ENCODE measurements around the gene ZNF862.

Gene ZNF862

GRCh38 chr7:149880638-149881311 lies 42.6 kb downstream of the ZNF862 start:
- Histone ChIP-seq H3K9ac (ENCODE audit: low read depth, low read length, poor library complexity) (no peak overlapping the region), H3K36me3 (replicated peaks in 1 of 2; ENCODE audit: control insufficient read depth in 2 of 2, insufficient read depth in 2 of 2, low read length in 2 of 2) (peaks cover 2 to 19% of the 10 kb centered on the region in 2 donors), H2BK120ac (ENCODE audit: low read depth, low read length) (no peak overlapping the region), H3K79me1 (ENCODE audit: low read depth, low read length) (peaks cover 2% of the 10 kb centered on the region), H2AK5ac (ENCODE audit: low read depth, low read length) (peak overlapping the region; percentile 28), H2AFZ (ENCODE audit: low read length) (no peak overlapping the region), H2BK5ac (ENCODE audit: low read length) (no peak overlapping the region), H3K4me3 (ENCODE audit: low read length in 2 of 2) (no peak overlapping the region), H3K4ac (ENCODE audit: low read length) (no peak overlapping the region), H3K9me3 (replicated peaks in 1 of 2; ENCODE audit: control insufficient read depth in 2 of 2, insufficient read depth in 1 of 2, low read depth in 1 of 2, low read length in 2 of 2) (no peaks in the 10 kb centered on the region), H3K4me1 (ENCODE audit: control insufficient read depth in 2 of 2, insufficient read depth in 1 of 2, low read depth in 1 of 2, low read length in 2 of 2) (peaks cover 8 to 9% of the 10 kb centered on the region in 2 donors), H3K18ac (ENCODE audit: low read length) (no peak overlapping the region), H4K91ac (ENCODE audit: low read depth, low read length, poor library complexity) (no peak overlapping the region), H3K14ac (ENCODE audit: low read length) (peak overlapping the region; percentile 47), H4K8ac (ENCODE audit: low read depth, low read length) (no peak overlapping the region), H3K27me3 (ENCODE audit: control insufficient read depth in 3 of 3, insufficient read depth in 3 of 3, low read depth in 1 of 3, low read length in 3 of 3) (no peaks in the 10 kb centered on the region), H2BK12ac (ENCODE audit: low read length) (no peak overlapping the region), H3K27ac (replicated peaks; ENCODE audit: low read length) (no peak overlapping the region), H3K23ac (ENCODE audit: low read depth, low read length, poor library complexity) (peak overlapping the region; percentile 89), H2BK15ac (ENCODE audit: low read length) (no peak overlapping the region), H3K4me2 (ENCODE audit: insufficient read depth, low read length, poor library complexity, severe bottlenecking) (no peak overlapping the region)
- no CpG with 5 or more reads among the region's 14 CpGs for WGBS, 2 donors (ENCODE audit: extremely low coverage in 2 of 2, insufficient read length in 2 of 2, insufficient replicate concordance in 1 of 2)
- no peak for DNase-seq (ENCODE audit: low spot score)

DNA sequence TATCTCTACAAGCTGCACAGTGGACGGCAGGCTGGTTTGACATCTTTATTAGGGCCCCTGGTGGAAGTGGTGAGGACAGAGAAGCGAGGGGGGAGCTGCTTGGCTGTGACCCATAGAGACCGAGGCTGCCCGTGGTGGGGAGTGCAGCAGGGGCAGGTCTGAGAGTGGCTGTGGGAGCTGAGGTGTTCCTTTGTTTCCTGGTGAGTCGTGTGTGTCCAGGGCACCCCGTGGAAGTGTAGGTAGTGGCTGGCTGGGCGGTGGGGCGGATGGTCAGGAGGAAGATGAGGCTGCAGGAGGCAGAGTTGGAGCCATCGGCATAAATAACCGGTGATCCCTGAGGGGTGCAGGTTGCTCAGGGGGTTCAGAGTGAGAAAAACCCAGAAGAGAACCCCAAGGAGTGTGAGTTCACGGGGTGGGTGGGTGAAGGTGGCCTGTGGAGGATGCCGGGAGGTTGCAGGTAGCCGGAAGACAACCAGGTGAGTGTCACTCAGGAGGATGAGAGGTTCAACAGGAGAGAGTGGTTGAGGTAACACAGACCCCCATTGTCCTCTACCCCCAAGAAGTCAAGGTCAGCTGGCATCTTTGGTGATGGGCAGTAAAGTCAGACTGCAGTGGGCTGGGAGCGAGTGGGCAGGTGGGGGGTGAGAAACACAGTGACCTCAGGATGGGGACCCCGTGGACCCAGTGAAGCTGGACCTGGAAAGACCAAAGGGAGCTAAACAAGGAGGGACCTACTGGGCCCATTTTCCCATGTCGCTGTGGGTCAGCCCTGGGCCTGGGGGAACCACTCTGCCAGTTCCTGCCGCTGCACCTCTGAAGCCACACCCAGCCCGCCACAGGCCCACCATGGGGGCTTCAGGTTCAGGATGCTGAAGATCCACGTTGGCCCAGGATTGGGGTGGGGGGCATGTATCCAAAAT lies 43.4 kb downstream of the ZNF862 start:
- H3K4ac ChIP-seq (ENCODE audit: low read length) = no peak overlapping the region

DNA sequence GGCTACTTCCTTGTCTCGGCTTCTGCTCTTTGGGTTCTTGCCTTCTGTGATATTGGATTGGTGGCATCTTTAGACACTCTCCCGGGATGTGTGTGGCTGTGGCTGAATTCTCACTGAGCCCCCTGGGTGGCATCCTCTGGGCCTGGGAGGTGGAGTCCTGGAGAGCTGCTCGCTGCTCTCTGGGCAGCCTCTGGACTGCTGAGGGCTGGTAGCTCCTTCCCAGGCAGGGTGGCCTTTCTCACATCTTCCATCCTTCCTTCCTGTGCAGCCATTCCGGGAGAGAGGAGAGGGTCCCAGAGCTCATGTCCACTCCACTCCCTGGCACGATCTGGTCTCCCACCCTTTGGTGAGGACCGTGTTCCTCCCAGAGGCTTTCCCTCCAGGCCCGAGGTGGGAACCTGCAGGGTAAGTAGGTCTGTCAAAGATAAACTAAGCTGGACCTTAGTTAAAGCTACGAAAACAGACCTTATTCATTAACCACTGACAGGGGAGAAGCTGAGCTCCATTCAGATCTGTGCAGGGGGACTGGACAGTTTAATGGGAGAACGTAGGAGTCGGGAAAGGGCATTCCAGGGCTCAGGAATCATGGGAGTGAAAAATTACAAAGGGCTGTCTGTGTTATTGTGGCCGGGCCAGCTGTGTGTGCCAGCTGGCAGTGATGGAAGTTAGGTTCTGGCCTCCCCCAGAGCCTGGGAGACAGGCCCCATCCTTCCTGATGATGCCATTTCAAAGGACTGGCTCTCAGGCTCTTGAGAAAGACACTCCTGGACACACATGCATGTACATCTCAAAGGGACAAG lies 44.3 kb downstream of the ZNF862 start:
- Histone ChIP-seq H4K8ac (ENCODE audit: low read depth, low read length) (no peak overlapping the region), H3K4me1 (ENCODE audit: control insufficient read depth in 2 of 2, insufficient read depth in 1 of 2, low read depth in 1 of 2, low read length in 2 of 2) (peaks cover 9 to 12% of the 10 kb centered on the region in 2 donors), H2BK12ac (ENCODE audit: low read length) (no peak overlapping the region), H2BK5ac (ENCODE audit: low read length) (no peak overlapping the region), H4K91ac (ENCODE audit: low read depth, low read length, poor library complexity) (no peak overlapping the region), H3K4me2 (ENCODE audit: insufficient read depth, low read length, poor library complexity, severe bottlenecking) (no peak overlapping the region), H2BK15ac (ENCODE audit: low read length) (no peak overlapping the region), H3K23ac (ENCODE audit: low read depth, low read length, poor library complexity) (no peak overlapping the region), H3K9ac (ENCODE audit: low read depth, low read length, poor library complexity) (no peak overlapping the region), H3K14ac (ENCODE audit: low read length) (no peak overlapping the region), H3K27me3 (ENCODE audit: control insufficient read depth in 3 of 3, insufficient read depth in 3 of 3, low read depth in 1 of 3, low read length in 3 of 3) (no peaks in the 10 kb centered on the region), H3K9me3 (replicated peaks in 1 of 2; ENCODE audit: control insufficient read depth in 2 of 2, insufficient read depth in 1 of 2, low read depth in 1 of 2, low read length in 2 of 2) (peaks cover 0 to 2% of the 10 kb centered on the region in 2 donors), H2BK120ac (ENCODE audit: low read depth, low read length) (no peak overlapping the region), H3K4ac (ENCODE audit: low read length) (no peak overlapping the region), H3K79me1 (ENCODE audit: low read depth, low read length) (peaks cover 2% of the 10 kb centered on the region), H3K4me3 (ENCODE audit: low read length in 2 of 2) (no peak overlapping the region), H2AK5ac (ENCODE audit: low read depth, low read length) (peak overlapping the region; percentile 10), H3K18ac (ENCODE audit: low read length) (no peak overlapping the region), H3K36me3 (replicated peaks in 1 of 2; ENCODE audit: control insufficient read depth in 2 of 2, insufficient read depth in 2 of 2, low read length in 2 of 2) (peaks cover 2 to 14% of the 10 kb centered on the region in 2 donors), H3K27ac (replicated peaks; ENCODE audit: low read length) (no peak overlapping the region), H2AFZ (ENCODE audit: low read length) (no peak overlapping the region)
- DNase-seq (ENCODE audit: low spot score) = no peak
- no CpG with 5 or more reads among the region's 11 CpGs for WGBS, 2 donors (ENCODE audit: extremely low coverage in 2 of 2, insufficient read length in 2 of 2, insufficient replicate concordance in 1 of 2)

More for the DNA sequence above, 43.4 kb downstream of the ZNF862 start:
- H2AK5ac ChIP-seq (ENCODE audit: low read depth, low read length) = peak overlapping the region; percentile 28
- no peak overlapping the region for H3K9ac ChIP-seq (ENCODE audit: low read depth, low read length, poor library complexity)
- H3K9me3 ChIP-seq (replicated peaks in 1 of 2; ENCODE audit: control insufficient read depth in 2 of 2, insufficient read depth in 1 of 2, low read depth in 1 of 2, low read length in 2 of 2) = no peaks in the 10 kb centered on the region
- H3K18ac ChIP-seq (ENCODE audit: low read length) = no peak overlapping the region
- no peak overlapping the region for H2BK5ac ChIP-seq (ENCODE audit: low read length)
- H4K8ac ChIP-seq (ENCODE audit: low read depth, low read length) = no peak overlapping the region
- no peak overlapping the region for H3K4me2 ChIP-seq (ENCODE audit: insufficient read depth, low read length, poor library complexity, severe bottlenecking)
- no peak overlapping the region for H2BK120ac ChIP-seq (ENCODE audit: low read depth, low read length)
- no peak overlapping the region for H2AFZ ChIP-seq (ENCODE audit: low read length)
- no peak overlapping the region for H2BK15ac ChIP-seq (ENCODE audit: low read length)
- peaks cover 2% of the 10 kb centered on the region for H3K79me1 ChIP-seq (ENCODE audit: low read depth, low read length)
- no peak overlapping the region for H3K4me3 ChIP-seq (ENCODE audit: low read length in 2 of 2)
- H3K14ac ChIP-seq (ENCODE audit: low read length) = no peak overlapping the region
- no peak overlapping the region for H4K91ac ChIP-seq (ENCODE audit: low read depth, low read length, poor library complexity)
- WGBS, 2 donors (ENCODE audit: extremely low coverage in 2 of 2, insufficient read length in 2 of 2, insufficient replicate concordance in 1 of 2) = no CpG with 5 or more reads among the region's 19 CpGs
- no peak overlapping the region for H3K27ac ChIP-seq (replicated peaks; ENCODE audit: low read length)
- no peak for DNase-seq (ENCODE audit: low spot score)
- peaks cover 9 to 12% of the 10 kb centered on the region in 2 donors for H3K4me1 ChIP-seq (ENCODE audit: control insufficient read depth in 2 of 2, insufficient read depth in 1 of 2, low read depth in 1 of 2, low read length in 2 of 2)
- peaks cover 2 to 15% of the 10 kb centered on the region in 2 donors for H3K36me3 ChIP-seq (replicated peaks in 1 of 2; ENCODE audit: control insufficient read depth in 2 of 2, insufficient read depth in 2 of 2, low read length in 2 of 2)
- H2BK12ac ChIP-seq (ENCODE audit: low read length) = no peak overlapping the region
- H3K27me3 ChIP-seq (ENCODE audit: control insufficient read depth in 3 of 3, insufficient read depth in 3 of 3, low read depth in 1 of 3, low read length in 3 of 3) = no peaks in the 10 kb centered on the region
- H3K23ac ChIP-seq (ENCODE audit: low read depth, low read length, poor library complexity) = peak overlapping the region; percentile 43
